Endodermal cell (in vitro differentiated cells): ENCODE data around the gene OGFR. TPM values are rescaled to one million over a fixed set of nuclear protein-coding genes. Genes with fewer than 3 reads are reported as not detected.

Source experiments
- DNase-seq: peaks from one replicate; pipeline ENCODE4 v3.0.0-alpha.2; 2017
- H3K27ac ChIP-seq: 2 replicates; pipeline ENCODE4 v1.5.1; 2013; ENCODE audit warnings: mild to moderate bottlenecking, low read depth, low read length, moderate library complexity
- H3K27me3 ChIP-seq: 2 replicates; pipeline ENCODE4 v1.6.1; 2013; ENCODE audit warnings: mild to moderate bottlenecking, low read length, moderate library complexity; ENCODE audit not compliant: insufficient read depth, control insufficient read depth, poor library complexity, severe bottlenecking
- H3K36me3 ChIP-seq: 2 replicates; pipeline ENCODE4 v1.7.0; 2013; ENCODE audit warnings: mild to moderate bottlenecking, low read length, moderate library complexity; ENCODE audit not compliant: control insufficient read depth, insufficient read depth
- H3K4me1 ChIP-seq: one replicate; pipeline ENCODE4 v1.7.0; 2013; ENCODE audit warnings: low read length; ENCODE audit not compliant: control insufficient read depth, insufficient read depth
- H3K4me3 ChIP-seq: 2 replicates; pipeline ENCODE4 v1.5.1; 2013; ENCODE audit warnings: mild to moderate bottlenecking, low read length, moderate library complexity
- H3K9ac ChIP-seq: 2 replicates; pipeline ENCODE4 v1.6.1; 2013; ENCODE audit warnings: mild to moderate bottlenecking, low read length, moderate library complexity; ENCODE audit not compliant: poor library complexity, severe bottlenecking; ENCODE audit errors: extremely low read depth
- H3K9me3 ChIP-seq: 2 replicates; pipeline ENCODE4 v1.6.1; 2013; ENCODE audit warnings: mild to moderate bottlenecking, low read length, moderate library complexity; ENCODE audit not compliant: control insufficient read depth
- H3K27ac Mint-ChIP-seq: 2 replicates; pipeline ENCODE4 v1.8.0; 2020; ENCODE audit warnings: mixed read lengths
- H3K27me3 Mint-ChIP-seq: 2 replicates; pipeline ENCODE4 v1.8.0; 2021; ENCODE audit warnings: mild to moderate bottlenecking, mixed read lengths; ENCODE audit not compliant: insufficient read depth
- H3K36me3 Mint-ChIP-seq: 2 replicates; pipeline ENCODE4 v1.8.0; 2020; ENCODE audit warnings: low read depth, mixed read lengths
- H3K4me1 Mint-ChIP-seq: 2 replicates; pipeline ENCODE4 v1.8.0; 2020; ENCODE audit warnings: mixed read lengths
- H3K4me3 Mint-ChIP-seq: 2 replicates; pipeline ENCODE4 v1.8.0; 2020; ENCODE audit warnings: mild to moderate bottlenecking, moderate library complexity, mixed read lengths
- H3K9me3 Mint-ChIP-seq: 2 replicates; pipeline ENCODE4 v1.8.0; 2020; ENCODE audit warnings: mild to moderate bottlenecking, mixed read lengths
- WGBS, 2 experiments: methylation state at CpG; one replicate each; pipeline versions ENCODE4 v1.1.5 to v1.1.7; 2013; ENCODE audit warnings: missing lambda C conversion rate in 2 of 2, mixed read lengths in 1 of 2; ENCODE audit not compliant: insufficient coverage in 1 of 2, insufficient read length in 1 of 2; 5-methylcytosine and 5-hydroxymethylcytosine counted together
- total RNA-seq, 2 donors: library from RNA; stranded (reverse); fragmentation: NEBNext Ultra II Directional in 1 of 2; extraction: Animal tissue kit (Norgen Biotek cat#: 25700) in 1 of 2; gene quantifications; 2 replicates in 1 of 2; 3 replicates in 1 of 2; pipeline ENCODE4 v1.2.1, GENCODE V29; 2021
- TF ChIP-seq, protein P1 (sequence below): fragments of 200-600 bp; sonication (generic); conservative IDR thresholded peaks from 2 replicates; pipeline ENCODE4 v1.5.0; 2021; ENCODE audit warnings: antibody characterized with exemption, mild to moderate bottlenecking

OGFR gene
- total RNA-seq, 2 donors from 2014 or later = 28.1 to 28.5 TPM

DNA sequence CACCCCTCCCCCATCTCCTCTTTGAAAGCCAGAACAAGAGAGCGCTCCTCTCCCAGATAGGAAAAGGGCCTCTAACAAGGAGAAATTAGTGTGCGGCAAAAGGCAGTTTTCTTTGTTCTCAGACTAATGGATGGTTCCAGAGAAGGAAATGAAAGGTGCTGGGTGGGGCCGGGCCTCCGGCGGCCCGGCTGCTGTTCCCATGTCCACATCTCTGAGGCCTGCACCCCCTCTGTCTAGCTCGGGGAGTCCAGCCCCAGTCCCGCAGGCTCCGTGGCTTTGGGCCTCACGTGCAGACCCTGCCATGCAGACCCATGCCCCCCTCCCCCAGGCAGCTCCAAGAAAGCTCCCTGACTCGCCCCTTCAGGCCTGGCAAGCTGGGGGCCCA, 44.2 kb upstream of the OGFR start:
- no peaks in the 10 kb centered on the region for H3K4me1 ChIP-seq
- Mint-ChIP-seq H3K4me1 (no peaks in the 10 kb centered on the region), H3K27ac (no peak overlapping the region), H3K27me3 (peaks cover 14% of the 10 kb centered on the region), H3K36me3 (no peaks in the 10 kb centered on the region), H3K9me3 (no peaks in the 10 kb centered on the region), H3K4me3 (no peak overlapping the region)
- H3K36me3 ChIP-seq = no peaks in the 10 kb centered on the region
- H3K9ac ChIP-seq = no peak overlapping the region
- 81 to 92% methylated on average over 7 to 11 of the region's 11 CpGs for WGBS, 2 experiments
- no peak overlapping the region for H3K4me3 ChIP-seq
- H3K27me3 ChIP-seq = no peaks in the 10 kb centered on the region
- H3K27ac ChIP-seq = peak overlapping the region; percentile 86
- H3K9me3 ChIP-seq = no peaks in the 10 kb centered on the region
- no peak for DNase-seq
- TF ChIP-seq, protein P1, sequence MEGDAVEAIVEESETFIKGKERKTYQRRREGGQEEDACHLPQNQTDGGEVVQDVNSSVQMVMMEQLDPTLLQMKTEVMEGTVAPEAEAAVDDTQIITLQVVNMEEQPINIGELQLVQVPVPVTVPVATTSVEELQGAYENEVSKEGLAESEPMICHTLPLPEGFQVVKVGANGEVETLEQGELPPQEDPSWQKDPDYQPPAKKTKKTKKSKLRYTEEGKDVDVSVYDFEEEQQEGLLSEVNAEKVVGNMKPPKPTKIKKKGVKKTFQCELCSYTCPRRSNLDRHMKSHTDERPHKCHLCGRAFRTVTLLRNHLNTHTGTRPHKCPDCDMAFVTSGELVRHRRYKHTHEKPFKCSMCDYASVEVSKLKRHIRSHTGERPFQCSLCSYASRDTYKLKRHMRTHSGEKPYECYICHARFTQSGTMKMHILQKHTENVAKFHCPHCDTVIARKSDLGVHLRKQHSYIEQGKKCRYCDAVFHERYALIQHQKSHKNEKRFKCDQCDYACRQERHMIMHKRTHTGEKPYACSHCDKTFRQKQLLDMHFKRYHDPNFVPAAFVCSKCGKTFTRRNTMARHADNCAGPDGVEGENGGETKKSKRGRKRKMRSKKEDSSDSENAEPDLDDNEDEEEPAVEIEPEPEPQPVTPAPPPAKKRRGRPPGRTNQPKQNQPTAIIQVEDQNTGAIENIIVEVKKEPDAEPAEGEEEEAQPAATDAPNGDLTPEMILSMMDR = no peak

DNA sequence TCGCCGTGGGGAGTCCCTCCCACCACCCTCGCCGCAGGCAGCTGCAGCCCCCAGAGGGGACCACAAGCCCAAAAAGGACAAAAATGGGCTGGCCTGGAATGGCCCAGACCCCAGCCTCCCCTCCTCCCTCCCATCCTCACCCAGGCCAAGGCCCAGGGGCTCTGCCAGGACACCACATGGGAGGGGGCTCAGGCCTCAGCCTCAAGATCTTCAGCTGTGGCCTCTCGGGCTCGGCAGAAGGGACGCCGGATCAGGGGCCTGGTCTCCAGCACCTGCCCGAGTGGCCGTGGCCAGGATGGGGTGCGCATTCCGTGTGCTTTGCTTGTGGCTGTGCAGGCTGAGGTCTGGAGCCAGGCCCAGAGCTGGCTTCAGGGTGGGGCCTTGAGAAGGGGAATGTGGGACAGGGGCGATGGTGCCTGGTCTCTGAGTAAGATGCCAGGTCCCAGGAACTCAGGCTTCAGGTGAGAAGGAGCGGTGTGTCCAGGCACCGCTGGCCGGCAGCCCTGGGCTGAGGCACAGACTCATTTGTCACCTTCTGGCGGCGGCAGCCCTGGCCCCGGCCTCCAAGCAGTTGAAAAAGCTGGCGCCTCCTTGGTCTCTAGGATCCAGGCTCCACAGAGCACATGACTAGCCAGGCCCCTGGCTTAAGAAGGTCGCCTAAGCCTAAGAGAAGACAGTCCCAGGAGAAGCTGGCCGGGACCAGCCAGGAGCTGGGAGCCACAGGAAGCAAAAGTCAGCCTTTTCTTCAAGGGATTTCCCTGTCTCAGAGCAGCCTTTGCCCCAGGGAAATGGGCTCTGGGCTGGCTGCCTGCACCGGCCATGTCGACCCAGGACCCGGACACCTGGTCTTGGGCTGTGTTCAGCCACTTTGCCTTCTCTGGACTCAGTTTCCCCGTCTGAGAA, 43.5 kb upstream of the OGFR start:
- peaks cover 14% of the 10 kb centered on the region for H3K27me3 Mint-ChIP-seq
- H3K27me3 ChIP-seq = no peaks in the 10 kb centered on the region
- 91 to 96% methylated on average over 13 to 26 of the region's 26 CpGs for WGBS, 2 experiments

DNA sequence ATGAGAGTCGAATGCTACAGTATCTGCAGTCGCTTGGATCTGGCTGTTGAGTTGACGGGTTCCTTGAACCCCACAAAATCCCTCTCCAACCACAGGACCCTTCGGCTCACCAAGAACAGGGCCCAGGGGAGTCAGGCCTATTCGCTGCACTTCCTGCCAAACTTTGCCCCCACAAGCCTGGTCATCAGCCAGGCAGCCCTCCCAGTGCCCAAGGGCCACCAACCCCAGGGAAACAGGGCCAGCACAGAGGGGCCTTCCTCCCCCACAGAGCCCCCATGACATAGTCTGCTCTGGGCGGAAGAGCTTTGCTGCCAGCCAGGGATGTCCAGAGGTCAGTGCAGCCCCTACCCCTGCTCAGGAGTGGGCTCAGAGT, 42.9 kb upstream of the OGFR start:
- Mint-ChIP-seq H3K36me3 (no peaks in the 10 kb centered on the region), H3K9me3 (no peaks in the 10 kb centered on the region)

More for the DNA sequence above, 43.5 kb upstream of the OGFR start:
- H3K9me3 Mint-ChIP-seq = no peaks in the 10 kb centered on the region
- no peak overlapping the region for H3K9ac ChIP-seq
- H3K9me3 ChIP-seq = no peaks in the 10 kb centered on the region
- no peaks in the 10 kb centered on the region for H3K4me1 ChIP-seq
- H3K4me3 ChIP-seq = no peak overlapping the region
- H3K36me3 Mint-ChIP-seq = no peaks in the 10 kb centered on the region
- H3K27ac Mint-ChIP-seq = no peak overlapping the region
- no peak for DNase-seq
- H3K27ac ChIP-seq = peak overlapping the region; percentile 86
- no peaks in the 10 kb centered on the region for H3K4me1 Mint-ChIP-seq
- H3K4me3 Mint-ChIP-seq = no peak overlapping the region
- TF ChIP-seq, protein P1 = no peak
- H3K36me3 ChIP-seq = no peaks in the 10 kb centered on the region

More for the DNA sequence above, 42.9 kb upstream of the OGFR start:
- 93% methylated on average over 6 of the region's 6 CpGs; no CpG with 5 or more reads in 1 of the 2 experiments for WGBS, 2 experiments
- Mint-ChIP-seq H3K27me3 (peaks cover 11% of the 10 kb centered on the region), H3K27ac (no peak overlapping the region), H3K4me3 (no peak overlapping the region), H3K4me1 (no peaks in the 10 kb centered on the region)
- Histone ChIP-seq H3K9ac (no peak overlapping the region), H3K4me1 (no peaks in the 10 kb centered on the region), H3K27me3 (no peaks in the 10 kb centered on the region), H3K27ac (no peak overlapping the region), H3K36me3 (no peaks in the 10 kb centered on the region), H3K9me3 (no peaks in the 10 kb centered on the region), H3K4me3 (no peak overlapping the region)
- TF ChIP-seq, protein P1 = no peak
- no peak for DNase-seq
